ENCODE results near the gene TBC1D26. TPM values are rescaled to one million over a fixed set of nuclear protein-coding genes. Genes with fewer than 3 reads are reported as not detected.
"Not testable (repeated sequence)": the region's sequence is repeated elsewhere in the genome, so short reads cannot be mapped to it uniquely, and the experiment has no call there.

TBC1D26 gene
- polyA plus RNA-seq, 2 of the 4 experiments (the other 2 are of a cell fraction), result 0.08 to 0.16 TPM

- H3K27ac ChIP-seq; H3K9me3 ChIP-seq; FAIRE-seq; CTCF ChIA-PET; ATAC-seq; H3K4me1 ChIP-seq; H3K4me3 ChIP-seq; POLR2A ChIA-PET; DNase-seq (ENCODE audit: low read depth in 1 of 2, low spot score in 1 of 2); H3K4me2 ChIP-seq: not testable (repeated sequence)
- WGBS (ENCODE audit: missing lambda C conversion rate), result 73% methylated on average over 6 of the region's 7 CpGs
These were observed 38.6 kb downstream of the TBC1D26 start for GRCh38 chr17:15770679-15771078.

DNA sequence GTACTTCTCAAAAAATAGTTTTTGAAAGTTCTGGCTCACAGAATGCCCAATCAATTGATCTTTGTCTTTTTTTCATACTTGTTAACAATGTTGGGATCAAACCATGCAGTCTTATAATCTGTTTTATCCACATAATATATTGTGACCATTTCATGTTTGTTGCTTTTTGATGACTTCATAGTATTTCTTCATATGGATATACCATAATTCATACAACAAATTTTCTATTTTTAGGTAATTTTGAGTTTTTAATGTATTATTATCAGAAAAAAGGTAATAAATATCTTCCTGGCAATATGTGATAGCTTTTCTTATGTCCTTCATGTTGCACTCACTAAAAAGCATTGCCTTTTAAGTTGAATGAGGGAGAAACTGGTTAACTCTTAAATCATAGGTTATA is 44.8 kb downstream of the TBC1D26 start:
- ATAC-seq, result no peak
- Histone ChIP-seq H3K4me3 (no peak overlapping the region), H3K4me1 (no peaks in the 10 kb centered on the region), H3K27ac (no peak overlapping the region), H3K4me2 (no peak overlapping the region), H3K9me3 (peaks cover 34% of the 10 kb centered on the region)
- no peak for DNase-seq (ENCODE audit: low read depth in 1 of 2, low spot score in 1 of 2)
- ChIA-PET POLR2A (no interaction called here), CTCF (no interaction called here)
- peak; percentile 76 for FAIRE-seq
- TF ChIP-seq ZFP36 (IDR thresholded peaks at IDR 0.05; ENCODE audit: borderline replicate concordance, partially characterized antibody) (no peak), MYC (IDR thresholded peaks at IDR 0.05; ENCODE audit: borderline replicate concordance, low read length) (no peak), MAFK (IDR thresholded peaks at IDR 0.05; ENCODE audit: partially characterized antibody) (no peak), CBX8 (IDR thresholded peaks at IDR 0.05) (no peak), JUNB (IDR thresholded peaks at IDR 0.05) (no peak), HOXB5 (CRISPR knock-in tag; IDR thresholded peaks at IDR 0.05) (no peak), HOXB13 (CRISPR knock-in tag; IDR thresholded peaks at IDR 0.05; ENCODE audit: low read depth) (no peak), RAD21 (conservative IDR thresholded peaks at IDR 0.05 in 1 of 2, IDR thresholded peaks at IDR 0.05 in 1 of 2) (no peak), GATA3 (IDR thresholded peaks at IDR 0.05; ENCODE audit: borderline replicate concordance) (no peak), RNF2 (IDR thresholded peaks at IDR 0.05; ENCODE audit: borderline replicate concordance, low read depth) (no peak), NPAS2 (CRISPR knock-in tag; IDR thresholded peaks at IDR 0.05; ENCODE audit: borderline replicate concordance) (no peak), POLR2A (IDR thresholded peaks at IDR 0.05; ENCODE audit: low read length) (no peak), EHF (CRISPR knock-in tag; IDR thresholded peaks at IDR 0.05) (no peak), RARB (CRISPR knock-in tag; IDR thresholded peaks at IDR 0.05) (no peak), KDM1A (IDR thresholded peaks at IDR 0.05; ENCODE audit: low read depth) (no peak), EHMT2 (IDR thresholded peaks at IDR 0.05; ENCODE audit: low read depth) (no peak)
- TF ChIP-seq, protein P1, sequence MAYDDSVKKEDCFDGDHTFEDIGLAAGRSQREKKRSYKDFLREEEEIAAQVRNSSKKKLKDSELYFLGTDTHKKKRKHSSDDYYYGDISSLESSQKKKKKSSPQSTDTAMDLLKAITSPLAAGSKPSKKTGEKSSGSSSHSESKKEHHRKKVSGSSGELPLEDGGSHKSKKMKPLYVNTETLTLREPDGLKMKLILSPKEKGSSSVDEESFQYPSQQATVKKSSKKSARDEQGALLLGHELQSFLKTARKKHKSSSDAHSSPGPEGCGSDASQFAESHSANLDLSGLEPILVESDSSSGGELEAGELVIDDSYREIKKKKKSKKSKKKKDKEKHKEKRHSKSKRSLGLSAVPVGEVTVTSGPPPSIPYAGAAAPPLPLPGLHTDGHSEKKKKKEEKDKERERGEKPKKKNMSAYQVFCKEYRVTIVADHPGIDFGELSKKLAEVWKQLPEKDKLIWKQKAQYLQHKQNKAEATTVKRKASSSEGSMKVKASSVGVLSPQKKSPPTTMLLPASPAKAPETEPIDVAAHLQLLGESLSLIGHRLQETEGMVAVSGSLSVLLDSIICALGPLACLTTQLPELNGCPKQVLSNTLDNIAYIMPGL (CRISPR knock-in tag; IDR thresholded peaks at IDR 0.05; ENCODE audit: borderline replicate concordance), result no peak
- TF ChIP-seq, protein P2, sequence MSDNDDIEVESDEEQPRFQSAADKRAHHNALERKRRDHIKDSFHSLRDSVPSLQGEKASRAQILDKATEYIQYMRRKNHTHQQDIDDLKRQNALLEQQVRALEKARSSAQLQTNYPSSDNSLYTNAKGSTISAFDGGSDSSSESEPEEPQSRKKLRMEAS (IDR thresholded peaks at IDR 0.05), result no peak
- TF ChIP-seq, protein P3, sequence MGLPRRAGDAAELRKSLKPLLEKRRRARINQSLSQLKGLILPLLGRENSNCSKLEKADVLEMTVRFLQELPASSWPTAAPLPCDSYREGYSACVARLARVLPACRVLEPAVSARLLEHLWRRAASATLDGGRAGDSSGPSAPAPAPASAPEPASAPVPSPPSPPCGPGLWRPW (IDR thresholded peaks at IDR 0.05), result no peak

GRCh38 chr17:15777297-15777696 is 45.2 kb downstream of the TBC1D26 start:
- TF ChIP-seq, protein P3 (IDR thresholded peaks at IDR 0.05), result no peak
- TF ChIP-seq, protein P2 (IDR thresholded peaks at IDR 0.05), result no peak
- no peak for TF ChIP-seq RNF2 (IDR thresholded peaks at IDR 0.05; ENCODE audit: borderline replicate concordance, low read depth)

More at GRCh38 chr17:15777297-15777696, 45.2 kb downstream of the TBC1D26 start:
- FAIRE-seq (peak; percentile 51), DNase-seq (ENCODE audit: low read depth in 1 of 2, low spot score in 1 of 2) (no peak), ATAC-seq (no peak)
- Histone ChIP-seq H3K9me3 (peaks cover 37% of the 10 kb centered on the region), H3K4me2 (no peak overlapping the region), H3K4me1 (no peaks in the 10 kb centered on the region), H3K4me3 (no peak overlapping the region), H3K27ac (no peak overlapping the region)
- ChIA-PET POLR2A (no interaction called here), CTCF (no interaction called here)
- 0% methylated on average over 1 of the region's 1 CpG for WGBS (ENCODE audit: missing lambda C conversion rate)

Data from A549 (cell line).